PC-9 (cell line): ENCODE data around the gene PKHD1.

Experiments used
- CTCF ChIP-seq: fragments of 200-600 bp; sonication (generic); conservative IDR thresholded peaks from 2 replicates; pipeline ENCODE4 v1.6.1; 2017; ENCODE audit warnings: mixed run types, antibody characterized with exemption, mild to moderate bottlenecking, moderate library complexity
- EZH2 ChIP-seq: fragments of 200-600 bp; sonication (generic); IDR thresholded peaks from 2 replicates; pipeline ENCODE4 v1.8.0; 2017; ENCODE audit warnings: antibody characterized with exemption, low read depth

- TF ChIP-seq CTCF: no peak
- TF ChIP-seq EZH2: no peak
Measured at GRCh38 chr6:51793393-51793792, 294.0 kb downstream of the PKHD1 start.
